ENCODE measurements around the gene HMCN2.

DNA sequence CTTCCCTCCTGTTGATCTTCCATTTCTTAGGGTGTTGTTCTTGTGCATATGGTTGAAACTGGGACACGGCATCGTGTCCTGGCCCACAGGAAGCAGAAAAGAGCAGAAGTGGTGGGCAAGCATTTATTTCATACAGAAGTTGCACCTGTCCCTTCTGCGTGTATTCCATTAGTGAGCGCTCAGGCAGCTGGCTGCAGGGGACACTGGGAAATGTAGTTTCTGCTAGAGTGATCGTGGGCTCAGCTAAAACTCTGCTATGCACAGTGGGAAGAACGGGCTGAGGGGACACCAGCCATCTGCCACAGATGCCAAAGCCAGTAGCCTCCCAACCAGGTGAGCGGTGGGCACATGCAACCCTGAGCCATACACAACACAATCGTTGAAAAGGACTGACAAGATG is 121.8 kb downstream of the HMCN2 start:
- TF ChIP-seq, protein P1, sequence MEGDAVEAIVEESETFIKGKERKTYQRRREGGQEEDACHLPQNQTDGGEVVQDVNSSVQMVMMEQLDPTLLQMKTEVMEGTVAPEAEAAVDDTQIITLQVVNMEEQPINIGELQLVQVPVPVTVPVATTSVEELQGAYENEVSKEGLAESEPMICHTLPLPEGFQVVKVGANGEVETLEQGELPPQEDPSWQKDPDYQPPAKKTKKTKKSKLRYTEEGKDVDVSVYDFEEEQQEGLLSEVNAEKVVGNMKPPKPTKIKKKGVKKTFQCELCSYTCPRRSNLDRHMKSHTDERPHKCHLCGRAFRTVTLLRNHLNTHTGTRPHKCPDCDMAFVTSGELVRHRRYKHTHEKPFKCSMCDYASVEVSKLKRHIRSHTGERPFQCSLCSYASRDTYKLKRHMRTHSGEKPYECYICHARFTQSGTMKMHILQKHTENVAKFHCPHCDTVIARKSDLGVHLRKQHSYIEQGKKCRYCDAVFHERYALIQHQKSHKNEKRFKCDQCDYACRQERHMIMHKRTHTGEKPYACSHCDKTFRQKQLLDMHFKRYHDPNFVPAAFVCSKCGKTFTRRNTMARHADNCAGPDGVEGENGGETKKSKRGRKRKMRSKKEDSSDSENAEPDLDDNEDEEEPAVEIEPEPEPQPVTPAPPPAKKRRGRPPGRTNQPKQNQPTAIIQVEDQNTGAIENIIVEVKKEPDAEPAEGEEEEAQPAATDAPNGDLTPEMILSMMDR (IDR thresholded peaks at IDR 0.05), result no peak
- TF ChIP-seq EP300 (IDR thresholded peaks at IDR 0.05), result no peak
- no peak for TF ChIP-seq POLR2A (IDR thresholded peaks at IDR 0.05)
